ENCODE results near the gene RIGI. TPM values are rescaled to one million over a fixed set of nuclear protein-coding genes. Genes with fewer than 3 reads are reported as not detected.

RIGI gene
- total and polyA plus RNA-seq, 2 of the 4 experiments (the other 2 are of a cell fraction): 4.8 to 13.6 TPM

- DNase-seq (peak; percentile 10), ATAC-seq (ENCODE audit: low read depth) (no peak)
- Histone ChIP-seq H2AFZ (replicated peaks; ENCODE audit: low read length, poor library complexity) (no peak overlapping the region), H3K23ac (ENCODE audit: low read depth, low read length) (no peak overlapping the region), H4K91ac (ENCODE audit: insufficient read depth, low read depth, low read length) (no peak overlapping the region), H3K9me3 (ENCODE audit: control insufficient read depth, insufficient read depth, low read length) (no peaks in the 10 kb centered on the region), H3K56ac (ENCODE audit: extremely low read depth, insufficient read depth, low read length) (no peak overlapping the region), H3K36me3 (ENCODE audit: control insufficient read depth, insufficient read depth, low read length) (no peaks in the 10 kb centered on the region), H3K79me1 (ENCODE audit: low read depth in 1 of 2, low read length in 2 of 2) (peaks cover 5 to 15% of the 10 kb centered on the region in 2 experiments; a peak in 2 of 4 replicates), H3K27ac (ENCODE audit: insufficient read depth, low read length) (no peak overlapping the region), H4K20me1 (ENCODE audit: insufficient read depth, low read length) (no peaks in the 10 kb centered on the region), H2AK5ac (ENCODE audit: low read depth, low read length) (no peak overlapping the region), H4K5ac (ENCODE audit: low read depth, low read length) (no peak overlapping the region), H3K4ac (ENCODE audit: low read depth, low read length) (no peak overlapping the region), H3K4me3 (ENCODE audit: insufficient read depth, low read depth, low read length) (no peak overlapping the region), H2BK15ac (ENCODE audit: low read depth, low read length) (no peak overlapping the region), H3K4me2 (ENCODE audit: low read depth, low read length) (no peak overlapping the region), H3K18ac (ENCODE audit: low read depth, low read length) (no peak overlapping the region), H4K8ac (ENCODE audit: low read depth in 2 of 2, low read length in 2 of 2) (no peak overlapping the region), H2BK5ac (ENCODE audit: low read depth, low read length, poor library complexity, severe bottlenecking) (no peak overlapping the region), H2BK120ac (ENCODE audit: low read depth, low read length) (no peak overlapping the region), H3K4me1 (ENCODE audit: control insufficient read depth, insufficient read depth, low read length) (peaks cover 2% of the 10 kb centered on the region; the same call in 1 of the 2 replicates), H2AK9ac (replicated peaks; ENCODE audit: low read depth, low read length, poor library complexity) (no peak overlapping the region), H3K14ac (replicated peaks; ENCODE audit: low read depth, low read length) (no peak overlapping the region), H3K9ac (ENCODE audit: low read depth, low read length) (no peak overlapping the region), H2BK20ac (ENCODE audit: low read depth, low read length) (no peak overlapping the region), H3K9me1 (ENCODE audit: insufficient read depth, low read length) (no peaks in the 10 kb centered on the region), H3K27me3 (ENCODE audit: control insufficient read depth, insufficient read depth, low read length) (no peaks in the 10 kb centered on the region)
- POLR2A ChIA-PET (ENCODE audit: unreplicated experiment): interaction anchor here (1.0 kb wide), 1 partner anchor 8 kb away, joined by 3 read pairs; the partner anchor contains the start of gene RIGI
- CTCF ChIA-PET: no interaction called here
- dilution Hi-C loops (cut with HindIII; ENCODE audit: low sequenced_read_pairs, unreplicated experiment): no loop called here
- no CpG with 5 or more reads among the region's 6 CpGs for WGBS, 2 experiments (ENCODE audit: extremely low coverage in 2 of 2, insufficient read length in 1 of 2)
- TF ChIP-seq CTCF (conservative IDR thresholded peaks at IDR 0.05; ENCODE audit: low read depth, low read length) (no peak), CEBPB (IDR thresholded peaks at IDR 0.05; ENCODE audit: low read depth, low read length) (no peak), RCOR1 (IDR thresholded peaks at IDR 0.05; ENCODE audit: insufficient replicate concordance, low read length) (no peak), CHD1 (IDR thresholded peaks at IDR 0.05; ENCODE audit: low read depth, low read length) (no peak), BHLHE40 (IDR thresholded peaks at IDR 0.05; ENCODE audit: low read depth, low read length) (no peak), NFE2L2 (IDR thresholded peaks at IDR 0.05; ENCODE audit: low read depth, low read length) (no peak), MXI1 (IDR thresholded peaks at IDR 0.05; ENCODE audit: borderline replicate concordance, low read depth, low read length) (no peak), SMC3 (IDR thresholded peaks at IDR 0.05; ENCODE audit: low read depth, low read length) (no peak), FOS (IDR thresholded peaks at IDR 0.05; ENCODE audit: low read depth, low read length) (no peak), RAD21 (IDR thresholded peaks at IDR 0.05; ENCODE audit: low read length) (no peak), ELK1 (IDR thresholded peaks at IDR 0.05; ENCODE audit: borderline replicate concordance, low read depth, low read length) (no peak), USF2 (IDR thresholded peaks at IDR 0.05; ENCODE audit: low read depth, low read length) (no peak), MAZ (IDR thresholded peaks at IDR 0.05; ENCODE audit: borderline replicate concordance, low read depth, low read length) (no peak), POLR2A (IDR thresholded peaks at IDR 0.05; ENCODE audit: low read depth, low read length) (no peak), RFX5 (IDR thresholded peaks at IDR 0.05; ENCODE audit: low read depth, low read length) (no peak), MAFK (IDR thresholded peaks at IDR 0.05; ENCODE audit: low read depth, low read length) (no peak)
- intact Hi-C loops (cut with micrococcal nuclease): no loop called here
- in situ Hi-C loops (cut with MboI; ENCODE audit: low sequenced_read_pairs): no loop called here
- no TSS peak for BruUV-seq (replicated peaks)
Measured at GRCh38 chr9:32533336-32533735, 7.3 kb upstream of the RIGI start.
